Transverse colon (tissue), 4 donors: Measurements from ENCODE around the gene ZNF674. TPM values are rescaled to one million over a fixed set of nuclear protein-coding genes. Genes with fewer than 3 reads are reported as not detected.

ENCODE experiments used
- DNase-seq: peaks from one replicate; pipeline ENCODE4 v3.0.0-alpha.2; 2019
- H3K27ac ChIP-seq, 4 donors: fragments of 200-600 bp; sonication (generic); 2 replicates each; pipeline ENCODE4 v1.5.1; 2016 to 2018; ENCODE audit warnings: inconsistent platforms in 4 of 4
- H3K27me3 ChIP-seq: fragments of 200-600 bp; sonication (generic); 2 replicates; pipeline ENCODE4 v1.5.1; 2017; ENCODE audit warnings: inconsistent platforms
- H3K36me3 ChIP-seq, 4 donors: fragments of 200-600 bp; sonication (generic); 2 replicates each; pipeline ENCODE4 v1.5.1; 2017 to 2019; ENCODE audit warnings: inconsistent platforms in 4 of 4
- H3K4me1 ChIP-seq, 4 donors: fragments of 200-600 bp; sonication (generic); 2 replicates each; pipeline ENCODE4 v1.5.1; 2017 to 2020; ENCODE audit warnings: inconsistent platforms in 4 of 4
- H3K4me3 ChIP-seq, 4 donors: fragments of 200-600 bp; sonication (generic); 1 replicate in 1 of 4; 2 replicates in 3 of 4; pipeline versions ENCODE4 v1.5.1 to v1.6.1; 2017 to 2019; ENCODE audit warnings: inconsistent platforms in 4 of 4
- H3K9me3 ChIP-seq, 2 donors: fragments of 200-600 bp; sonication (generic); 2 replicates each; pipeline ENCODE4 v1.5.1; 2017 to 2019; ENCODE audit warnings: inconsistent platforms in 2 of 2
- CTCF ChIP-seq, 5 experiments: fragments of 200-600 bp in 3 of 5; fragments of 450-650 bp in 2 of 5; sonication (generic) in 3 of 5; IDR thresholded peaks; 1 replicate in 2 of 5; 2 replicates in 3 of 5; pipeline ENCODE4 v1.5.1; 2016 to 2017; ENCODE audit warnings: antibody characterized with exemption in 5 of 5, inconsistent platforms in 3 of 5, mild to moderate bottlenecking in 2 of 5, moderate library complexity in 1 of 5
- EP300 ChIP-seq: sonication (generic); formaldehyde crosslinking; IDR thresholded peaks from one replicate; pipeline ENCODE4 v1.6.1; 2017; ENCODE audit warnings: antibody characterized with exemption, low read depth
- POLR2A ChIP-seq: fragments of 450-650 bp; IDR thresholded peaks from one replicate; pipeline ENCODE4 v1.6.1; 2016; ENCODE audit warnings: antibody characterized with exemption, mild to moderate bottlenecking, moderate library complexity
- POLR2AphosphoS5 ChIP-seq, 3 donors: sonication (generic); formaldehyde crosslinking; IDR thresholded peaks; one replicate each; pipeline ENCODE4 v1.6.1; 2016; ENCODE audit warnings: antibody characterized with exemption in 3 of 3
- WGBS, 2 donors: methylation state at CpG; one replicate each; pipeline ENCODE4 v1.1.5; 2018; ENCODE audit warnings: low coverage in 1 of 2; 5-methylcytosine and 5-hydroxymethylcytosine counted together
- in situ Hi-C, 4 donors: fragments of 200-750 bp; cut with MboI; loops; one replicate each; pipeline versions ENCODE4 v1.15.0 to v1.15.1; 2017; ENCODE audit warnings: low sequenced_read_pairs in 3 of 4, low pct_ligation_motif_present in 1 of 4, low pct_unique_long_range_greater_than_20kb in 1 of 4
- intact Hi-C: fragments of 100-400 bp; cut with DNase I; formaldehyde crosslinking; loops from one replicate; pipeline ENCODE4 v1.15.1; 2023; ENCODE audit warnings: low total_unique reads
- total RNA-seq, 4 donors: library from RNA; depleted of rRNA; stranded (reverse); fragments of >200 nt; gene quantifications; one replicate each; pipeline ENCODE4 v1.1.0, GENCODE V29; 2016

Gene ZNF674
- total RNA-seq, 4 donors from 2014 or later, result 0.37 to 11.0 (median 5.6) TPM

- H3K4me3 ChIP-seq, result no peak overlapping the region
- 59% methylated on average over 5 of the region's 5 CpGs; no CpG with 5 or more reads in 1 of the 2 donors for WGBS, 2 donors
- no peaks in the 10 kb centered on the region for H3K36me3 ChIP-seq
- DNase-seq, result no peak
- H3K27me3 ChIP-seq, result no peaks in the 10 kb centered on the region
- peak overlapping the region in 2 of 4 donors; percentile 12 to 64 for H3K27ac ChIP-seq
- no peak for TF ChIP-seq POLR2AphosphoS5 (IDR thresholded peaks at IDR 0.05)
- TF ChIP-seq CTCF (IDR thresholded peaks at IDR 0.05), result no peak
- no peak for TF ChIP-seq EP300
- no peak for TF ChIP-seq POLR2A
- in situ Hi-C loops (no loop called here), intact Hi-C loops (no loop called here)
- H3K4me1 ChIP-seq, result no peaks in the 10 kb centered on the region
- no peaks in the 10 kb centered on the region for H3K9me3 ChIP-seq
Measured at GRCh38 chrX:46587158-46587557, 41.9 kb upstream of the ZNF674 start.

GRCh38 chrX:46584736-46585135 is 39.5 kb upstream of the ZNF674 start:
- intact Hi-C loops (no loop called here), in situ Hi-C loops (no loop called here)
- WGBS, 2 donors, result 60 to 100% methylated on average over 1 to 2 of the region's 2 CpGs
- no peak overlapping the region for H3K27ac ChIP-seq
- no peak overlapping the region for H3K4me3 ChIP-seq
- no peaks in the 10 kb centered on the region for H3K36me3 ChIP-seq
- H3K27me3 ChIP-seq, result no peaks in the 10 kb centered on the region
- DNase-seq, result no peak
- no peaks in the 10 kb centered on the region for H3K4me1 ChIP-seq
- TF ChIP-seq POLR2A (no peak), CTCF (IDR thresholded peaks at IDR 0.05) (no peak), EP300 (no peak)
- no peaks in the 10 kb centered on the region for H3K9me3 ChIP-seq

GRCh38 chrX:46582966-46583365 is 37.7 kb upstream of the ZNF674 start:
- 14 to 42% methylated on average over 1 of the region's 1 CpG for WGBS, 2 donors
- in situ Hi-C loops, result no loop called here
- TF ChIP-seq EP300 (no peak), POLR2A (no peak), CTCF (IDR thresholded peaks at IDR 0.05) (no peak), POLR2AphosphoS5 (IDR thresholded peaks at IDR 0.05) (no peak)
- H3K4me1 ChIP-seq, result no peaks in the 10 kb centered on the region
- no peaks in the 10 kb centered on the region for H3K9me3 ChIP-seq
- intact Hi-C loops, result no loop called here
- no peak for DNase-seq
- H3K36me3 ChIP-seq, result no peaks in the 10 kb centered on the region
- H3K4me3 ChIP-seq, result no peak overlapping the region
- peak overlapping the region in 2 of 4 donors; percentile 21 to 41 for H3K27ac ChIP-seq
- H3K27me3 ChIP-seq, result no peaks in the 10 kb centered on the region

- Histone ChIP-seq H3K4me3 (no peak overlapping the region), H3K27me3 (no peaks in the 10 kb centered on the region), H3K4me1 (no peaks in the 10 kb centered on the region), H3K36me3 (no peaks in the 10 kb centered on the region), H3K9me3 (no peaks in the 10 kb centered on the region), H3K27ac (peak overlapping the region in 3 of 4 donors; percentile 21 to 40 (median 24))
- no peak for DNase-seq
- intact Hi-C loops (no loop called here), in situ Hi-C loops (no loop called here)
- TF ChIP-seq CTCF (IDR thresholded peaks at IDR 0.05), result no peak
- TF ChIP-seq POLR2A, result no peak
- TF ChIP-seq EP300, result no peak
- TF ChIP-seq POLR2AphosphoS5 (IDR thresholded peaks at IDR 0.05), result no peak
- WGBS, 2 donors, result 65% methylated on average over 3 of the region's 3 CpGs; no CpG with 5 or more reads in 1 of the 2 donors
Measured at GRCh38 chrX:46582325-46582724, 37.1 kb upstream of the ZNF674 start.
